Progenitor cell of endocrine pancreas (in vitro differentiated cells): ENCODE data around the gene ZNF778. TPM values are rescaled to one million over a fixed set of nuclear protein-coding genes. Genes with fewer than 3 reads are reported as not detected.
"Not testable (repeated sequence)": the region's sequence is repeated elsewhere in the genome, so short reads cannot be mapped to it uniquely, and the experiment has no call there.

Experiments used
- DNase-seq: peaks from one replicate; pipeline ENCODE4 v3.0.0; 2021; ENCODE audit warnings: low spot score; ENCODE audit not compliant: unreplicated experiment
- H3K27ac Mint-ChIP-seq: 2 replicates; pipeline ENCODE4 v1.8.0; 2021; ENCODE audit warnings: mild to moderate bottlenecking, moderate library complexity, mixed read lengths
- H3K27me3 Mint-ChIP-seq: 2 replicates; pipeline ENCODE4 v1.8.0; 2021; ENCODE audit warnings: mixed read lengths
- H3K36me3 Mint-ChIP-seq: 2 replicates; pipeline ENCODE4 v1.8.0; 2022; ENCODE audit warnings: mixed read lengths; ENCODE audit not compliant: insufficient read depth
- H3K4me1 Mint-ChIP-seq: 2 replicates; pipeline ENCODE4 v1.8.0; 2021; ENCODE audit warnings: low read depth, mixed read lengths
- H3K4me3 Mint-ChIP-seq: 2 replicates; pipeline ENCODE4 v1.8.0; 2021; ENCODE audit warnings: low read depth, mild to moderate bottlenecking, moderate library complexity, mixed read lengths
- H3K9me3 Mint-ChIP-seq: 2 replicates; pipeline ENCODE4 v1.8.0; 2021; ENCODE audit warnings: low read depth, mixed read lengths
- total RNA-seq: library from RNA; stranded (reverse); gene quantifications from 2 replicates; pipeline ENCODE4 v1.2.1, GENCODE V29; 2021
- TF ChIP-seq, protein P1 (sequence below): fragments of 200-600 bp; sonication (generic); IDR thresholded peaks from one replicate; pipeline ENCODE4 v1.5.0; 2021; ENCODE audit warnings: antibody characterized with exemption, mild to moderate bottlenecking; ENCODE audit not compliant: unreplicated experiment

The ZNF778 gene
- total RNA-seq, 1 donor from 2014 or later, result 11.2 TPM

DNA sequence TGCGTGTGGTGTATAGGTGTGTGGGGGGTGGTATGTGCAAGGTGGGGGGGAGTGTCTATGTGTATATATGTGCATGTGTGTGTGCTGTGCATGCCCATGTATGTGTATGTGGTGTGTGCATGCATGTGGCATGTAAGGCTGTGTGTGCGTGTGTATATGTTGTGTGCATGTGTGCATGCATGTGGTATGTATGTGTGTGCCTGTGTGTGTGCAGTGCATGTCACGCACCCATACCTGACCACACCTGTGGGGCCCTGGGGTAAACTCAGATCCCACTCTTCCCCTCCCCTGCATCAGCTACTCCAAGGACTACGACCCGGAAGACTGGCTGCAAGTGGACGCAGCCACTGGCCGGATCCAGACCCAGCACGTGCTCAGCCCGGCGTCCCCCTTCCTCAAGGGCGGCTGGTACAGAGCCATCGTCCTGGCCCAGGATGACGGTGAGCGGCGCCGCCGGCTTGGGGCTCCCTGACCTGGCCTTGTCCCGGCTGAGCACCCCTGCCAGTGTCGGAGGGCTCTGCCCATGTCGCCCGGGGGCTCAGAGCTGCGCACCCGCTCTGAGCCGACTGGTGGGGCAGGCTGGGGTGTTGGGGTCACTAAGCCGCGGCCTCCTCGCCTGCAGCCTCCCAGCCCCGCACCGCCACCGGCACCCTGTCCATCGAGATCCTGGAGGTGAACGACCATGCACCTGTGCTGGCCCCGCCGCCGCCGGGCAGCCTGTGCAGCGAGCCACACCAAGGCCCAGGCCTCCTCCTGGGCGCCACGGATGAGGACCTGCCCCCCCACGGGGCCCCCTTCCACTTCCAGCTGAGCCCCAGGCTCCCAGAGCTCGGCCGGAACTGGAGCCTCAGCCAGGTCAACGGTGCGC is 26.2 kb upstream of the ZNF778 start:
- TF ChIP-seq, protein P1, sequence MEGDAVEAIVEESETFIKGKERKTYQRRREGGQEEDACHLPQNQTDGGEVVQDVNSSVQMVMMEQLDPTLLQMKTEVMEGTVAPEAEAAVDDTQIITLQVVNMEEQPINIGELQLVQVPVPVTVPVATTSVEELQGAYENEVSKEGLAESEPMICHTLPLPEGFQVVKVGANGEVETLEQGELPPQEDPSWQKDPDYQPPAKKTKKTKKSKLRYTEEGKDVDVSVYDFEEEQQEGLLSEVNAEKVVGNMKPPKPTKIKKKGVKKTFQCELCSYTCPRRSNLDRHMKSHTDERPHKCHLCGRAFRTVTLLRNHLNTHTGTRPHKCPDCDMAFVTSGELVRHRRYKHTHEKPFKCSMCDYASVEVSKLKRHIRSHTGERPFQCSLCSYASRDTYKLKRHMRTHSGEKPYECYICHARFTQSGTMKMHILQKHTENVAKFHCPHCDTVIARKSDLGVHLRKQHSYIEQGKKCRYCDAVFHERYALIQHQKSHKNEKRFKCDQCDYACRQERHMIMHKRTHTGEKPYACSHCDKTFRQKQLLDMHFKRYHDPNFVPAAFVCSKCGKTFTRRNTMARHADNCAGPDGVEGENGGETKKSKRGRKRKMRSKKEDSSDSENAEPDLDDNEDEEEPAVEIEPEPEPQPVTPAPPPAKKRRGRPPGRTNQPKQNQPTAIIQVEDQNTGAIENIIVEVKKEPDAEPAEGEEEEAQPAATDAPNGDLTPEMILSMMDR, result no peak
- H3K4me3 Mint-ChIP-seq, result no peak overlapping the region
- H3K9me3 Mint-ChIP-seq, result no peaks in the 10 kb centered on the region
- peak; percentile 8 for DNase-seq
- no peak overlapping the region for H3K27ac Mint-ChIP-seq
- no peaks in the 10 kb centered on the region for H3K4me1 Mint-ChIP-seq
- no peaks in the 10 kb centered on the region for H3K36me3 Mint-ChIP-seq
- H3K27me3 Mint-ChIP-seq, result peaks cover 25% of the 10 kb centered on the region

DNA sequence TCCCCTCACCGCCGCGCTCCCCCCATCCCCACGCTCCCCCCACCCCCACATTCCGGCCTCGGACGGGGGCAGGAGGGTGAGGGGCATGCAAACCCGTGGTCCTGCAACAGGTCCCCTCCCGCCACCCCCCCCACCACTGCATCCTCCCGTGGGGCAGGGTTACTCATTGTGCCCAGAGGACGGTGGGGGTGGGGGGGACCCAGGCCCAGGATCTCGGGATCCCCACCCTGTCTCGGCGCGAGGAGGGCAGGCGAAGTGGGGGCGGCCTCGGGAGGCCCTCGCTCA is 25.7 kb upstream of the ZNF778 start:
- Mint-ChIP-seq H3K27me3 (peaks cover 25% of the 10 kb centered on the region), H3K4me1 (no peaks in the 10 kb centered on the region), H3K4me3 (no peak overlapping the region), H3K9me3 (no peaks in the 10 kb centered on the region), H3K36me3 (no peaks in the 10 kb centered on the region), H3K27ac (no peak overlapping the region)
- TF ChIP-seq, protein P1, result no peak
- peak; percentile 12 for DNase-seq

DNA sequence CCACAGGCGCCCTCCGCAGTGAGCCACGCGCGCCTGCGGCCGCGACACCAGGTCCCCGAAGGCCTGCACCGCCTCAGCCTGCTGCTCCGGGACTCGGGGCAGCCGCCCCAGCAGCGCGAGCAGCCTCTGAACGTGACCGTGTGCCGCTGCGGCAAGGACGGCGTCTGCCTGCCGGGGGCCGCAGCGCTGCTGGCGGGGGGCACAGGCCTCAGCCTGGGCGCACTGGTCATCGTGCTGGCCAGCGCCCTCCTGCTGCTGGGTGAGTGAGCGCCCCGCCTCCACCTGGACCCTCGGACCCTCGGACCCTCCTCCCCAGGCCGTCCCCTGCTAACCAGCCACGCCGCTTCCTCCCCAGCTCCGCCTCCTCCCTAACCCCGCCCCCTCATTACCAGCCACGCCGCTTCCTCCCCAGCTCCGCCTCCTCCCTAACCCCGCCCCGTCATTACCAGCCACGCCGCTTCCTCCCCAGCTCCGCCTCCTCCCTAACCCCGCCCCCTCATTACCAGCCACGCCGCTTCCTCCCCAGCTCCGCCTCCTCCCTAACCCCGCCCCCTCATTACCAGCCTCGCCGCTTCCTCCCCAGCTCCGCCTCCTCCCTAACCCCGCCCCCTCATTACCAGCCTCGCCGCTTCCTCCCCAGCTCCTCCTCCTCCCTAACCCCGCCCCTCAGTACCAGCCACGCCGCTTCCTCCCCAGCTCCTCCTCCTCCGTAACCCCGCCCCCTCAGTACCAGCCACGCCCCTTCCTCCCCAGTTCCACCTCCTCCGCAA is 25.1 kb upstream of the ZNF778 start:
- peak; percentile 17 for DNase-seq
- H3K4me1 Mint-ChIP-seq, H3K9me3 Mint-ChIP-seq, H3K27ac Mint-ChIP-seq, H3K36me3 Mint-ChIP-seq, H3K4me3 Mint-ChIP-seq: not testable (repeated sequence)
- peaks cover 24% of the 10 kb centered on the region for H3K27me3 Mint-ChIP-seq

DNA sequence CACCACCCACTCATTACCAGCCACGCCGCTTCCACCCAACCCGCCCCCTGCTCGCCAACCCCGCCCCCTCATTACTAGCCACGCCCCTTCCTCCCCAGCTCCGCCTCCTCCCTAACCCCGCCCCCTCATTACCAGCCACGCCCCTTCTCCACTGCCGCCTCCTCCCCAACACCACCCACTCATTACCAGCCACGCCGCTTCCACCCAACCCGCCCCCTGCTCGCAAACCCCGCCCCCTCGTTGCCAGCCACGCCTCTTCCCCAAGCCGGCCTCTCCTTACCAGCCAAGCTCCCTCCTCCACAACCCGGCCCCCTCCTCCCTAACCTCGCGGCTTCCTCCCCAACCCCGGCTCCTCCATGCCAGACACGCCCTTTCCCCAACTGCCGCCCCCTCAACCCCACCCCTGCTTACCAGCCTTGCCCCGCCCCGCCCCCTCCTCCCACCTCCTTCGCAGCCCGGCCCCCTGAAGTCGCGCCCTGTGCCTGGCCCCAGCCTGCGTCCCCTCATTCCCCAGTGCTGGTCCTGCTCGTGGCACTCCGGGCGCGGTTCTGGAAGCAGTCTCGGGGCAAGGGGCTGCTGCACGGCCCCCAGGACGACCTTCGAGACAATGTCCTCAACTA is 24.4 kb upstream of the ZNF778 start:
- Mint-ChIP-seq H3K36me3 (no peaks in the 10 kb centered on the region), H3K4me3 (no peak overlapping the region), H3K27ac (no peak overlapping the region), H3K4me1 (no peaks in the 10 kb centered on the region), H3K27me3 (peaks cover 29% of the 10 kb centered on the region), H3K9me3 (no peaks in the 10 kb centered on the region)
- peak; percentile 10 for DNase-seq
- TF ChIP-seq, protein P1, result no peak

DNA sequence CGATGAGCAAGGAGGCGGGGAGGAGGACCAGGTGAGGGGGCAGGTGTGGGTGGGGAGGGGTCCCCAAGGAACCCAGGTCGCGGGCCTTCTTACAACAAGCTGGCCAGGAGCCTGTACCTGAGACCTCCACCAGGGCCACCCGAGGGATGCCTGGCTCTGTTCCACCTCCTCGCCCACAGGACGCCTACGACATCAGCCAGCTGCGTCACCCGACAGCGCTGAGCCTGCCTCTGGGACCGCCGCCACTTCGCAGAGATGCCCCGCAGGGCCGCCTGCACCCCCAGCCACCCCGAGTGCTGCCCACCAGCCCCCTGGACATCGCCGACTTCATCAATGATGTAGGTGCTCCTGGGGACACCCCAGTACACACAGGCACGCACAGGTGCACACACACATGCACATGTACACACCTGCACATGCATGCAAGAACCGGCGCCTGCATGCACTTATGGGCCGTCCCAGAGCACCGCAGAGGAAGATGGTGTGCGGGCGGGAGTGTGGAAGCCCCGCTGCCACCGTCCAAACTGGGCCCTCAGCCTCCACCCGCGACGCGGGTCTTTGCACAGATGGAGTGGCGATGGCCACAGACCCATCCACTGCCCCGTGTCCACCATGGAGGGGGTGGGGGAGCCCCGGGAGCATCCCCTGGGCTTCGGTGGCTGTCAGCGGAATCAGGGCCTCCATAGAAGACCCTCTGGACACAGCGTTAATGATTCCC is 23.8 kb upstream of the ZNF778 start:
- H3K27me3 Mint-ChIP-seq, result peaks cover 29% of the 10 kb centered on the region
- no peak overlapping the region for H3K4me3 Mint-ChIP-seq
- H3K27ac Mint-ChIP-seq, result no peak overlapping the region
- DNase-seq, result peak; percentile 9
- no peaks in the 10 kb centered on the region for H3K9me3 Mint-ChIP-seq
- TF ChIP-seq, protein P1, result no peak
- H3K36me3 Mint-ChIP-seq, result no peaks in the 10 kb centered on the region
- no peaks in the 10 kb centered on the region for H3K4me1 Mint-ChIP-seq
